ENCODE data around the gene CAND1. TPM values are rescaled to one million over a fixed set of nuclear protein-coding genes. Genes with fewer than 3 reads are reported as not detected.

The CAND1 gene
- total RNA-seq, 1 experiment from 2014 or later, result 160 TPM

DNA sequence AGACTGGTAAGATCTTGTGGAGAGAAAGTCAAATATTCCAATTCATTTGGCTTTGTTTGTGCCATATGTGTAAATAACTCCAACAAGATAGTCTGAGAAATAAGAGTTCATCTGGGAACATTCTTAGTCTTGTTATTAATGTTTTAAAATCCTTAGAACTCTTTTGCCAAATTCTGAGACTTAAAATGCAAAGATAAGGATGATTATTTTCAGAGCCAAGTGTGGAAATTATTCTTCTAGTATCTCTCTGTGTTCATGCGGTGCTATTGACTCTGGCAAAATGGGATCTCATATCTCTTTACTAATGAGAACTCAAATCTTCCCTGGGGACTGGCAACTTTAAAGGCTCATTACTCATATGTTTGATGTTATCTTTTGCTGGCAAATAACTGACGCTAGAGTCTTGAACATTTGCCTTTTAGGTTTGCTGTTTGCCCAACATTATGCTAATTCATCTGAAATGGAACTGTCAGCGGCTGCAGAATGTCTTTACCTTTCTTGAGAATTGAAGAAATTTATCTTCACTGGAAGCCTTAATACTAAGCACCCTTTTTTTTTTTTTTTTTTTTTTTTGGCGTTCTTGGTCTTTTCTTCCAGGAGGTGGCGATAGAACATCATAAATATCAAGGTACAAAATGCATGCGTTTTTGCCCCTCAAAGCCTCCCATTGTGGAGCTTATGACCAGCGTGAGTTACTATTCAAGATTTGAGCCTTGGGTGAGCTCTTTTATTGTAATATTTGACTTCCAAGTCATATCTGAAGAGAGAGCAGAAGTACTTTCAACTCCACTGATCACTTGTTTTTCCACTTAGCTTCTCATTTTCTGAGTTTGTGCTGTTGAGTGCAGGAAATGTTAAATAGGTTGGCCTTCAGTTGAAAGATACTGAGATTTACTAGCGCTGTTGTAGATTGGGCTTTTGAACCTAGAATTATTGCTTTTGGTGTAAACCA is 86.5 kb downstream of the CAND1 start:
- CTCF ChIA-PET, result interaction anchor here (0.5 to 5.1 kb wide), 55 partner anchors 10 to 1366 kb away, joined by 3 to 86 read pairs (median 5); no protein-coding TSS in a partner anchor
- H3K27ac Mint-ChIP-seq (ENCODE audit: low read depth, unreplicated experiment), result no peak overlapping the region
- no TSS peak for BruUV-seq (replicated peaks)
- H3K36me3 Mint-ChIP-seq (ENCODE audit: insufficient read depth, unreplicated experiment), result no peaks in the 10 kb centered on the region
- POLR2A ChIA-PET, result interaction anchor here (0.6 to 1.5 kb wide), 10 partner anchors 81 to 687 kb away, joined by 3 to 7 read pairs (median 4); partner anchors contain the start of gene CAND1
- TF ChIP-seq, protein P1, sequence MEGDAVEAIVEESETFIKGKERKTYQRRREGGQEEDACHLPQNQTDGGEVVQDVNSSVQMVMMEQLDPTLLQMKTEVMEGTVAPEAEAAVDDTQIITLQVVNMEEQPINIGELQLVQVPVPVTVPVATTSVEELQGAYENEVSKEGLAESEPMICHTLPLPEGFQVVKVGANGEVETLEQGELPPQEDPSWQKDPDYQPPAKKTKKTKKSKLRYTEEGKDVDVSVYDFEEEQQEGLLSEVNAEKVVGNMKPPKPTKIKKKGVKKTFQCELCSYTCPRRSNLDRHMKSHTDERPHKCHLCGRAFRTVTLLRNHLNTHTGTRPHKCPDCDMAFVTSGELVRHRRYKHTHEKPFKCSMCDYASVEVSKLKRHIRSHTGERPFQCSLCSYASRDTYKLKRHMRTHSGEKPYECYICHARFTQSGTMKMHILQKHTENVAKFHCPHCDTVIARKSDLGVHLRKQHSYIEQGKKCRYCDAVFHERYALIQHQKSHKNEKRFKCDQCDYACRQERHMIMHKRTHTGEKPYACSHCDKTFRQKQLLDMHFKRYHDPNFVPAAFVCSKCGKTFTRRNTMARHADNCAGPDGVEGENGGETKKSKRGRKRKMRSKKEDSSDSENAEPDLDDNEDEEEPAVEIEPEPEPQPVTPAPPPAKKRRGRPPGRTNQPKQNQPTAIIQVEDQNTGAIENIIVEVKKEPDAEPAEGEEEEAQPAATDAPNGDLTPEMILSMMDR (IDR thresholded peaks at IDR 0.05; ENCODE audit: unreplicated experiment), result peak; percentile 48
- no peaks in the 10 kb centered on the region for H3K9me3 Mint-ChIP-seq (ENCODE audit: unreplicated experiment)
- no peak overlapping the region for H3K4me3 Mint-ChIP-seq (ENCODE audit: unreplicated experiment)
- DNase-seq (ENCODE audit: unreplicated experiment), result peak; percentile 59
- intact Hi-C loops (cut with micrococcal nuclease), result loop anchor here (1.0 to 5.0 kb wide), 7 partner anchors 85 to 962 kb away; no protein-coding TSS in a partner anchor
- peaks cover 15% of the 10 kb centered on the region for H3K4me1 Mint-ChIP-seq (ENCODE audit: insufficient read depth, unreplicated experiment)
- no peaks in the 10 kb centered on the region for H3K27me3 Mint-ChIP-seq (ENCODE audit: insufficient read depth, unreplicated experiment)

DNA sequence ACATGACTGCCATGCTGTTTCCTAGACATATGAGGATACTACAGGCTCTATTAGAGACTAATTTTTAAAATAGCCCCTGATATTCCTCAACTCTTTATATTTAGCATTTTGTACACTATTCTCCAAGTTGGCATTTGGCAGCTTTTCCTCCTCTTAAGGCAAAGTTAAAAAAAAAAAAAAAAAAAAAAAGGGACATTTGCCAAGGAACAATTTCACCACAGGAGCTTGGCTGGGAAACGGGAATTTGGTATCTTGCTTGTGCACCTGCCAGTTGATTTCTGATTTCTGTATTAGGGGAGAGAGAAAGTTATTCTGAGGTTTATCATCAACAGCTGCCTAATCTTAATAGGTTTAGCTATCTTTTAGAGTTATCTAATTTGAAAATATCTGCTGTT is 87.2 kb downstream of the CAND1 start:
- no TSS peak for BruUV-seq (replicated peaks)
- H3K36me3 Mint-ChIP-seq (ENCODE audit: insufficient read depth, unreplicated experiment), result no peaks in the 10 kb centered on the region
- POLR2A ChIA-PET, result interaction anchor here (0.7 to 1.5 kb wide), 8 partner anchors 80 to 686 kb away, joined by 3 to 5 read pairs (median 4); no protein-coding TSS in a partner anchor
- H3K4me3 Mint-ChIP-seq (ENCODE audit: unreplicated experiment), result no peak overlapping the region
- H3K27ac Mint-ChIP-seq (ENCODE audit: low read depth, unreplicated experiment), result no peak overlapping the region
- no peaks in the 10 kb centered on the region for H3K27me3 Mint-ChIP-seq (ENCODE audit: insufficient read depth, unreplicated experiment)
- intact Hi-C loops (cut with micrococcal nuclease), result loop anchor here (1.0 to 5.0 kb wide), 7 partner anchors 84 to 961 kb away; no protein-coding TSS in a partner anchor
- no peaks in the 10 kb centered on the region for H3K9me3 Mint-ChIP-seq (ENCODE audit: unreplicated experiment)
- TF ChIP-seq, protein P1 (IDR thresholded peaks at IDR 0.05; ENCODE audit: unreplicated experiment), result no peak
- CTCF ChIA-PET, result interaction anchor here (0.5 to 5.1 kb wide), 48 partner anchors 10 to 1366 kb away, joined by 3 to 86 read pairs (median 4); no protein-coding TSS in a partner anchor
- no peak for DNase-seq (ENCODE audit: unreplicated experiment)
- H3K4me1 Mint-ChIP-seq (ENCODE audit: insufficient read depth, unreplicated experiment), result peaks cover 15% of the 10 kb centered on the region

DNA sequence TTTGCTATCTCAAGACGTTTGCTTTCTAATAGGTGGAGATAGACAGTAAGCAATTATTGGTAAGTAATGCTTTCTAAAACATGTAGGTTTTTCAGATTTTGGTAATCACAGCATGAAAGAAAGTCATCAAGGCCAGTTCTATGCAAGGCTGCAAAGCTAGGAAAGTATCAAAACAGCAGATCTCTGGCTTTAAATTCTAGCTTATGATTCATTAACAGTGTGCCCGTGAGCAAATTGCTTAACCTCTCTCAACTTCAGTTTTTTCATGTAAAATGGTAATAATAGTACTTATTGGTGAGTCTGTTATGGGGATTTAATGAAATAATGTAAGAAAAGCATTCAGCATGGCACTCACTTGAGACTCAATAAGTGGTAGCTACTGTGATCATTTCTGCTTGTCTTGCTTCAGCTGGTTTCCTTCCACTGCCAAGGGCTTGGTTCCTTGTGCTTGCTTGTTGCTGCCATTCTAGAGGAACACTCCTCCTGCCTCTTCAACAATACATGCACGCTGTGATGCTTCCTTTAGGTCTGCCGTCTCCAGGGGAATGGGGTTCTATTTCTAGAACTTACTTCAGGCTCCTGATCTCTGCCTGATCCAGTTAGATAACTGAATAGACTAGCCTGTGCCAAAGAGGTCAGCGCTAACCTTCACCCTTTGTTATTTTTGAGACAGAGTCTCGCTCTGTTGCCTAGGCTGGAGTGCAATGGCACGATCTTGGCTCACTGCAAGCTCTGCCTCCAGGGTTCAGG is 88.4 kb downstream of the CAND1 start:
- H3K4me1 Mint-ChIP-seq (ENCODE audit: insufficient read depth, unreplicated experiment), result peaks cover 15% of the 10 kb centered on the region
- no peaks in the 10 kb centered on the region for H3K9me3 Mint-ChIP-seq (ENCODE audit: unreplicated experiment)
- CTCF ChIA-PET, result interaction anchor here (0.6 to 5.1 kb wide), 11 partner anchors 12 to 1425 kb away, joined by 3 to 86 read pairs (median 5); no protein-coding TSS in a partner anchor
- no TSS peak for BruUV-seq (replicated peaks)
- intact Hi-C loops (cut with micrococcal nuclease), result loop anchor here (2.0 to 5.0 kb wide), 4 partner anchors 83 to 960 kb away; no protein-coding TSS in a partner anchor
- H3K36me3 Mint-ChIP-seq (ENCODE audit: insufficient read depth, unreplicated experiment), result no peaks in the 10 kb centered on the region
- no peaks in the 10 kb centered on the region for H3K27me3 Mint-ChIP-seq (ENCODE audit: insufficient read depth, unreplicated experiment)
- no peak overlapping the region for H3K27ac Mint-ChIP-seq (ENCODE audit: low read depth, unreplicated experiment)
- no peak overlapping the region for H3K4me3 Mint-ChIP-seq (ENCODE audit: unreplicated experiment)
- TF ChIP-seq, protein P1 (IDR thresholded peaks at IDR 0.05; ENCODE audit: unreplicated experiment), result no peak
- POLR2A ChIA-PET, result interaction anchor here (0.8 to 1.3 kb wide), 4 partner anchors 78 to 586 kb away, joined by 3 to 5 read pairs (median 4); no protein-coding TSS in a partner anchor
- no peak for DNase-seq (ENCODE audit: unreplicated experiment)
